CD14-positive monocyte (primary cell): ENCODE measurements around the gene BLZF1. TPM values are rescaled to one million over a fixed set of nuclear protein-coding genes. Genes with fewer than 3 reads are reported as not detected.

ENCODE experiments used
- DNase-seq, 3 donors: peaks; one replicate each; pipeline ENCODE4 v3.0.0-alpha.2; 2011 to 2022
- H2AFZ ChIP-seq: 2 replicates; pipeline ENCODE4 v1.6.0; 2012; ENCODE audit warnings: mild to moderate bottlenecking, low read depth, low read length, inconsistent platforms; ENCODE audit not compliant: insufficient read depth, poor library complexity, severe bottlenecking
- H3K27ac ChIP-seq, 2 donors: 1 replicate in 1 of 2; 2 replicates in 1 of 2; pipeline ENCODE4 v1.5.1; 2012 to 2013; ENCODE audit warnings: low read length in 2 of 2, control low read depth in 1 of 2, inconsistent platforms in 1 of 2, low read depth in 1 of 2, mild to moderate bottlenecking in 1 of 2
- H3K27me3 ChIP-seq, 2 donors: one replicate each; pipeline versions ENCODE4 v1.6.0 to v1.6.1; 2011 to 2013; ENCODE audit warnings: low read length in 2 of 2; ENCODE audit not compliant: control insufficient read depth in 2 of 2, insufficient read depth in 2 of 2
- H3K36me3 ChIP-seq, 2 donors: replicated peaks in 1 of 2; 1 replicate in 1 of 2; 2 replicates in 1 of 2; pipeline versions ENCODE4 v1.5.1 to v1.6.1; 2012 to 2013; ENCODE audit warnings: low read length in 2 of 2, control low read depth in 1 of 2, inconsistent platforms in 1 of 2, mild to moderate bottlenecking in 1 of 2; ENCODE audit not compliant: insufficient read depth in 2 of 2, control insufficient read depth in 1 of 2
- H3K4me1 ChIP-seq, 2 donors: 1 replicate in 1 of 2; 2 replicates in 1 of 2; pipeline versions ENCODE4 v1.5.1 to v1.6.1; 2012 to 2013; ENCODE audit warnings: low read length in 2 of 2, control low read depth in 1 of 2, inconsistent platforms in 1 of 2, mild to moderate bottlenecking in 1 of 2, moderate library complexity in 1 of 2; ENCODE audit not compliant: insufficient read depth in 2 of 2, control insufficient read depth in 1 of 2
- H3K4me2 ChIP-seq: replicated peaks from 2 replicates; pipeline ENCODE3; 2012; ENCODE audit warnings: low read length, moderate library complexity, mild to moderate bottlenecking; ENCODE audit not compliant: poor library complexity, severe bottlenecking; ENCODE audit errors: extremely low read depth
- H3K4me3 ChIP-seq, 3 experiments: fragments of 200-600 bp in 1 of 3; sonication (generic) in 1 of 3; replicated peaks in 1 of 3; 1 replicate in 2 of 3; 2 replicates in 1 of 3; pipeline ENCODE4 v1.5.1; 2011 to 2013; ENCODE audit warnings: low read length in 3 of 3, mild to moderate bottlenecking in 3 of 3, control low read depth in 2 of 3, low read depth in 2 of 3, inconsistent platforms in 1 of 3, moderate library complexity in 1 of 3
- H3K79me2 ChIP-seq: 2 replicates; pipeline ENCODE4 v1.6.0; 2012; ENCODE audit warnings: mild to moderate bottlenecking, control low read depth, inconsistent platforms, low read length, moderate library complexity; ENCODE audit not compliant: insufficient read depth
- H3K9ac ChIP-seq: 2 replicates; pipeline ENCODE4 v1.6.0; 2017; ENCODE audit warnings: low read length, mild to moderate bottlenecking; ENCODE audit not compliant: insufficient read depth, poor library complexity, severe bottlenecking
- H3K9me3 ChIP-seq, 2 donors: replicated peaks in 1 of 2; 1 replicate in 1 of 2; 2 replicates in 1 of 2; pipeline versions ENCODE4 v1.5.1 to v1.6.1; 2012 to 2013; ENCODE audit warnings: low read length in 2 of 2, control low read depth in 1 of 2; ENCODE audit not compliant: control insufficient read depth in 1 of 2, insufficient read depth in 1 of 2
- H4K20me1 ChIP-seq: 2 replicates; pipeline ENCODE4 v1.6.0; 2012; ENCODE audit warnings: mild to moderate bottlenecking, low read length, control low read depth, moderate library complexity; ENCODE audit not compliant: insufficient read depth
- H3K27ac Mint-ChIP-seq, 7 donors: one replicate each; pipeline ENCODE4 v1.8.0; 2020; ENCODE audit warnings: mild to moderate bottlenecking in 7 of 7, mixed read lengths in 7 of 7, moderate library complexity in 6 of 7, inconsistent platforms in 2 of 7
- H3K27me3 Mint-ChIP-seq, 3 donors: one replicate each; pipeline ENCODE4 v1.8.0; 2021 to 2022; ENCODE audit warnings: low read depth in 3 of 3, mild to moderate bottlenecking in 3 of 3, mixed read lengths in 3 of 3, moderate library complexity in 3 of 3, inconsistent platforms in 1 of 3
- H3K36me3 Mint-ChIP-seq, 2 donors: one replicate each; pipeline ENCODE4 v1.8.0; 2020; ENCODE audit warnings: mixed read lengths in 2 of 2, inconsistent platforms in 1 of 2, mild to moderate bottlenecking in 1 of 2
- H3K4me1 Mint-ChIP-seq: one replicate; pipeline ENCODE4 v1.8.0; 2020; ENCODE audit warnings: mild to moderate bottlenecking, mixed read lengths
- H3K4me3 Mint-ChIP-seq, 2 donors: one replicate each; pipeline ENCODE4 v1.8.0; 2020; ENCODE audit warnings: mild to moderate bottlenecking in 2 of 2, mixed read lengths in 2 of 2, moderate library complexity in 1 of 2
- H3K9me3 Mint-ChIP-seq, 7 donors: one replicate each; pipeline ENCODE4 v1.8.0; 2020 to 2022; ENCODE audit warnings: mixed read lengths in 7 of 7, mild to moderate bottlenecking in 6 of 7, moderate library complexity in 6 of 7, inconsistent platforms in 2 of 7
- WGBS: methylation state at CpG from one replicate; pipeline ENCODE4 v1.1.5; 2013; ENCODE audit warnings: missing lambda C conversion rate; ENCODE audit not compliant: insufficient coverage; 5-methylcytosine and 5-hydroxymethylcytosine counted together
- intact Hi-C, 2 donors: fragments of 100-400 bp; cut with micrococcal nuclease; formaldehyde crosslinking; loops; one replicate each; pipeline versions ENCODE4 v1.15.0 to v1.15.1; 2023
- polyA plus RNA-seq, 3 donors: library from polyadenylated mRNA; depleted of rRNA in 1 of 3; unstranded in 2 of 3; stranded (reverse) in 1 of 3; fragments of 300-500 nt in 2 of 3; fragments of >200 nt in 1 of 3; fragmentation: Illumina TruSeq in 2 of 3; gene quantifications; 1 replicate in 2 of 3; 2 replicates in 1 of 3; pipeline ENCODE4 v1.2.3, GENCODE V29; 2012 to 2021
- TF ChIP-seq, protein P1 (sequence below): fragments of 200-600 bp; IDR thresholded peaks from one replicate; pipeline ENCODE4 v1.8.0; 2022; ENCODE audit warnings: antibody characterized with exemption, mild to moderate bottlenecking

The BLZF1 gene
- polyA plus RNA-seq, 3 donors: 4.8 to 7.9 (median 5.5) TPM

DNA sequence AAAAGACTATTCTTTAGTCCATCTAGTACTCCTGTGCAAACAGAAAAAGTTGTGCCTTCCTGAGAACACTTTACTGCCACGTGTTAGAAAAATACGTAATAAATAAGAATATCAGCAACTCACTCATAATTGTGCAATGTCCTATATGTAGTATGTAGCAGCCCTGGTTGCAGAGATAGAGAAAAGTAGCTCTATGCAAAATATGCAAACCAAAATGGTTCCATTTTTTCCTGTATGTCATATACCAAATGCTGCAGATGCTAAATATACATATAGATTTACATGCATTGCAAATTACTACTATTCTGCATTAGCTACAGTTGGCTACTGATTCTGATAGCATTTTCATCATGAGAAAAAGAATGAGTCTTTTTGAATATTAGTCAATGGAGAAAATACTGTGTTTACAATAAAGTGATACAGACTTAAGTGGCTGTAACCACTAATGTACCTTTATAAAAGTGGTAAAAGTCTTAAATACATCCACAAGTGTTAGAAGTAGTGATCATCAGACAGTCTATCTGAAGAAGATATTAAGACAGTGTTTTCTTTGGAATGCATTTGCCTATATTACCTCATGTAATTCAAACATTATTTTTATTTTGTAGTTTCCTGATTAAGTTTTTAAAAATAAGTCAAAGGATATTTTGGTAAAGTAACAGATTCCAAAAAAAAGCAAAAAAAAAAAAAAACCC is 20.2 kb upstream of the BLZF1 start:
- Histone ChIP-seq H3K27ac (no peak overlapping the region), H3K9ac (no peak overlapping the region), H3K4me2 (no peak overlapping the region), H3K79me2 (no peaks in the 10 kb centered on the region), H3K9me3 (no peaks in the 10 kb centered on the region), H3K36me3 (no peaks in the 10 kb centered on the region), H3K27me3 (no peaks in the 10 kb centered on the region), H2AFZ (no peak overlapping the region), H3K4me3 (no peak overlapping the region), H3K4me1 (no peaks in the 10 kb centered on the region), H4K20me1 (no peaks in the 10 kb centered on the region)
- Mint-ChIP-seq H3K4me1 (peaks cover 2% of the 10 kb centered on the region), H3K4me3 (no peak overlapping the region), H3K27ac (no peak overlapping the region), H3K27me3 (no peaks in the 10 kb centered on the region), H3K36me3 (no peaks in the 10 kb centered on the region), H3K9me3 (peaks cover 0 to under 1% (median 0%) of the 10 kb centered on the region in 7 donors)
- WGBS: no CpG with 5 or more reads among the region's 2 CpGs
- TF ChIP-seq, protein P1, sequence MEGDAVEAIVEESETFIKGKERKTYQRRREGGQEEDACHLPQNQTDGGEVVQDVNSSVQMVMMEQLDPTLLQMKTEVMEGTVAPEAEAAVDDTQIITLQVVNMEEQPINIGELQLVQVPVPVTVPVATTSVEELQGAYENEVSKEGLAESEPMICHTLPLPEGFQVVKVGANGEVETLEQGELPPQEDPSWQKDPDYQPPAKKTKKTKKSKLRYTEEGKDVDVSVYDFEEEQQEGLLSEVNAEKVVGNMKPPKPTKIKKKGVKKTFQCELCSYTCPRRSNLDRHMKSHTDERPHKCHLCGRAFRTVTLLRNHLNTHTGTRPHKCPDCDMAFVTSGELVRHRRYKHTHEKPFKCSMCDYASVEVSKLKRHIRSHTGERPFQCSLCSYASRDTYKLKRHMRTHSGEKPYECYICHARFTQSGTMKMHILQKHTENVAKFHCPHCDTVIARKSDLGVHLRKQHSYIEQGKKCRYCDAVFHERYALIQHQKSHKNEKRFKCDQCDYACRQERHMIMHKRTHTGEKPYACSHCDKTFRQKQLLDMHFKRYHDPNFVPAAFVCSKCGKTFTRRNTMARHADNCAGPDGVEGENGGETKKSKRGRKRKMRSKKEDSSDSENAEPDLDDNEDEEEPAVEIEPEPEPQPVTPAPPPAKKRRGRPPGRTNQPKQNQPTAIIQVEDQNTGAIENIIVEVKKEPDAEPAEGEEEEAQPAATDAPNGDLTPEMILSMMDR: no peak
- intact Hi-C loops: loop anchor here (2.0 to 10.0 kb wide), 5 partner anchors 746 to 1006 kb away; no protein-coding TSS in a partner anchor
- DNase-seq: no peak

GRCh38 chr1:169348383-169349036 is 19.5 kb upstream of the BLZF1 start:
- Mint-ChIP-seq H3K9me3 (peaks cover 0 to 6% (median 0%) of the 10 kb centered on the region in 7 donors), H3K36me3 (no peaks in the 10 kb centered on the region), H3K27me3 (no peaks in the 10 kb centered on the region), H3K4me3 (no peak overlapping the region), H3K27ac (no peak overlapping the region), H3K4me1 (peaks cover 2% of the 10 kb centered on the region)
- H4K20me1 ChIP-seq: no peaks in the 10 kb centered on the region
- H3K4me1 ChIP-seq: no peaks in the 10 kb centered on the region
- H3K4me2 ChIP-seq: no peak overlapping the region
- H3K36me3 ChIP-seq: no peaks in the 10 kb centered on the region
- H2AFZ ChIP-seq: no peak overlapping the region
- intact Hi-C loops: loop anchor here (2.0 to 10.0 kb wide), 5 partner anchors 746 to 1006 kb away; no protein-coding TSS in a partner anchor
- no peaks in the 10 kb centered on the region for H3K27me3 ChIP-seq
- no peaks in the 10 kb centered on the region for H3K9me3 ChIP-seq
- TF ChIP-seq, protein P1: peak; percentile 83
- no peak overlapping the region for H3K4me3 ChIP-seq
- DNase-seq: peak; percentile 50 to 60 (median 56)
- H3K27ac ChIP-seq: no peak overlapping the region
- H3K79me2 ChIP-seq: no peaks in the 10 kb centered on the region
- no peak overlapping the region for H3K9ac ChIP-seq
- no CpG with 5 or more reads among the region's 5 CpGs for WGBS
